CD14-positive monocyte (primary cell): Measurements from ENCODE around the gene KISS1R. TPM values are rescaled to one million over a fixed set of nuclear protein-coding genes. Genes with fewer than 3 reads are reported as not detected.

Source experiments
- DNase-seq, 3 donors: peaks; one replicate each; pipeline ENCODE4 v3.0.0-alpha.2; 2011 to 2022
- H2AFZ ChIP-seq: 2 replicates; pipeline ENCODE4 v1.6.0; 2012; ENCODE audit warnings: mild to moderate bottlenecking, low read depth, low read length, inconsistent platforms; ENCODE audit not compliant: insufficient read depth, poor library complexity, severe bottlenecking
- H3K27ac ChIP-seq, 2 donors: 1 replicate in 1 of 2; 2 replicates in 1 of 2; pipeline ENCODE4 v1.5.1; 2012 to 2013; ENCODE audit warnings: low read length in 2 of 2, control low read depth in 1 of 2, inconsistent platforms in 1 of 2, low read depth in 1 of 2, mild to moderate bottlenecking in 1 of 2
- H3K27me3 ChIP-seq, 2 donors: one replicate each; pipeline versions ENCODE4 v1.6.0 to v1.6.1; 2011 to 2013; ENCODE audit warnings: low read length in 2 of 2; ENCODE audit not compliant: control insufficient read depth in 2 of 2, insufficient read depth in 2 of 2
- H3K36me3 ChIP-seq, 2 donors: replicated peaks in 1 of 2; 1 replicate in 1 of 2; 2 replicates in 1 of 2; pipeline versions ENCODE4 v1.5.1 to v1.6.1; 2012 to 2013; ENCODE audit warnings: low read length in 2 of 2, control low read depth in 1 of 2, inconsistent platforms in 1 of 2, mild to moderate bottlenecking in 1 of 2; ENCODE audit not compliant: insufficient read depth in 2 of 2, control insufficient read depth in 1 of 2
- H3K4me1 ChIP-seq, 2 donors: 1 replicate in 1 of 2; 2 replicates in 1 of 2; pipeline versions ENCODE4 v1.5.1 to v1.6.1; 2012 to 2013; ENCODE audit warnings: low read length in 2 of 2, control low read depth in 1 of 2, inconsistent platforms in 1 of 2, mild to moderate bottlenecking in 1 of 2, moderate library complexity in 1 of 2; ENCODE audit not compliant: insufficient read depth in 2 of 2, control insufficient read depth in 1 of 2
- H3K4me2 ChIP-seq: replicated peaks from 2 replicates; pipeline ENCODE3; 2012; ENCODE audit warnings: low read length, moderate library complexity, mild to moderate bottlenecking; ENCODE audit not compliant: poor library complexity, severe bottlenecking; ENCODE audit errors: extremely low read depth
- H3K4me3 ChIP-seq, 3 experiments: fragments of 200-600 bp in 1 of 3; sonication (generic) in 1 of 3; replicated peaks in 1 of 3; 1 replicate in 2 of 3; 2 replicates in 1 of 3; pipeline ENCODE4 v1.5.1; 2011 to 2013; ENCODE audit warnings: low read length in 3 of 3, mild to moderate bottlenecking in 3 of 3, control low read depth in 2 of 3, low read depth in 2 of 3, inconsistent platforms in 1 of 3, moderate library complexity in 1 of 3
- H3K79me2 ChIP-seq: 2 replicates; pipeline ENCODE4 v1.6.0; 2012; ENCODE audit warnings: mild to moderate bottlenecking, control low read depth, inconsistent platforms, low read length, moderate library complexity; ENCODE audit not compliant: insufficient read depth
- H3K9ac ChIP-seq: 2 replicates; pipeline ENCODE4 v1.6.0; 2017; ENCODE audit warnings: low read length, mild to moderate bottlenecking; ENCODE audit not compliant: insufficient read depth, poor library complexity, severe bottlenecking
- H3K9me3 ChIP-seq, 2 donors: replicated peaks in 1 of 2; 1 replicate in 1 of 2; 2 replicates in 1 of 2; pipeline versions ENCODE4 v1.5.1 to v1.6.1; 2012 to 2013; ENCODE audit warnings: low read length in 2 of 2, control low read depth in 1 of 2; ENCODE audit not compliant: control insufficient read depth in 1 of 2, insufficient read depth in 1 of 2
- H4K20me1 ChIP-seq: 2 replicates; pipeline ENCODE4 v1.6.0; 2012; ENCODE audit warnings: mild to moderate bottlenecking, low read length, control low read depth, moderate library complexity; ENCODE audit not compliant: insufficient read depth
- H3K27ac Mint-ChIP-seq, 7 donors: one replicate each; pipeline ENCODE4 v1.8.0; 2020; ENCODE audit warnings: mild to moderate bottlenecking in 7 of 7, mixed read lengths in 7 of 7, moderate library complexity in 6 of 7, inconsistent platforms in 2 of 7
- H3K27me3 Mint-ChIP-seq, 3 donors: one replicate each; pipeline ENCODE4 v1.8.0; 2021 to 2022; ENCODE audit warnings: low read depth in 3 of 3, mild to moderate bottlenecking in 3 of 3, mixed read lengths in 3 of 3, moderate library complexity in 3 of 3, inconsistent platforms in 1 of 3
- H3K36me3 Mint-ChIP-seq, 2 donors: one replicate each; pipeline ENCODE4 v1.8.0; 2020; ENCODE audit warnings: mixed read lengths in 2 of 2, inconsistent platforms in 1 of 2, mild to moderate bottlenecking in 1 of 2
- H3K4me1 Mint-ChIP-seq: one replicate; pipeline ENCODE4 v1.8.0; 2020; ENCODE audit warnings: mild to moderate bottlenecking, mixed read lengths
- H3K4me3 Mint-ChIP-seq, 2 donors: one replicate each; pipeline ENCODE4 v1.8.0; 2020; ENCODE audit warnings: mild to moderate bottlenecking in 2 of 2, mixed read lengths in 2 of 2, moderate library complexity in 1 of 2
- H3K9me3 Mint-ChIP-seq, 7 donors: one replicate each; pipeline ENCODE4 v1.8.0; 2020 to 2022; ENCODE audit warnings: mixed read lengths in 7 of 7, mild to moderate bottlenecking in 6 of 7, moderate library complexity in 6 of 7, inconsistent platforms in 2 of 7
- WGBS: methylation state at CpG from one replicate; pipeline ENCODE4 v1.1.5; 2013; ENCODE audit warnings: missing lambda C conversion rate; ENCODE audit not compliant: insufficient coverage; 5-methylcytosine and 5-hydroxymethylcytosine counted together
- intact Hi-C, 2 donors: fragments of 100-400 bp; cut with micrococcal nuclease; formaldehyde crosslinking; loops; one replicate each; pipeline versions ENCODE4 v1.15.0 to v1.15.1; 2023
- polyA plus RNA-seq, 3 donors: library from polyadenylated mRNA; depleted of rRNA in 1 of 3; unstranded in 2 of 3; stranded (reverse) in 1 of 3; fragments of 300-500 nt in 2 of 3; fragments of >200 nt in 1 of 3; fragmentation: Illumina TruSeq in 2 of 3; gene quantifications; 1 replicate in 2 of 3; 2 replicates in 1 of 3; pipeline ENCODE4 v1.2.3, GENCODE V29; 2012 to 2021
- TF ChIP-seq, protein P1 (sequence below): fragments of 200-600 bp; IDR thresholded peaks from one replicate; pipeline ENCODE4 v1.8.0; 2022; ENCODE audit warnings: antibody characterized with exemption, mild to moderate bottlenecking

KISS1R gene
- polyA plus RNA-seq, 3 donors: not detected

DNA sequence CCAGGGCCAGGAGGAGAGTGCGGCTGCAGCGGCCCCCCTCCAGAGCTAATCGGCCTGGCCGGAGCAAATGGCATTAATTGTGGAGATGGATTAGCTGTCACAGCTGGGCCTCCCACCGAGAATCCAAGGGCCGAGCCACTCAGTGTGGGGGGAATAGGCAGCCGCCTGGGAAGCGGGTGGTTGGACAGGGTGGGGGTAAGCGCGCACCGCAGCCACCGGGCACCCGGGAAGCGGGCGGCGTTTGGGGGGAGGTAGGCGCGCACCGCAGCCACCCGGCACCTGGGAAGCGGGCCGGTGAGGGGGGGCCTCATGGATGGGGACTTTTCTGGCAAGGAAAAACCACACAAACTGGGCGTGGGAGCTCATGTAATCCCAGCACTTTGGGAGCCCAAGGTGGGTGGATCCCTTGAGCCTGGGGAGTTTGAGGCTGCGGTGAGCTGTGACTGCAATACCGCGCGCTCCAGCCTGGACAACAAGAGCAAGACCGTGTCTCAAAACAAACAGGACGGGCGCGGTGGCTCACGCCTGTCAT is 13.8 kb upstream of the KISS1R start:
- no peaks in the 10 kb centered on the region for H3K9me3 ChIP-seq
- TF ChIP-seq, protein P1, sequence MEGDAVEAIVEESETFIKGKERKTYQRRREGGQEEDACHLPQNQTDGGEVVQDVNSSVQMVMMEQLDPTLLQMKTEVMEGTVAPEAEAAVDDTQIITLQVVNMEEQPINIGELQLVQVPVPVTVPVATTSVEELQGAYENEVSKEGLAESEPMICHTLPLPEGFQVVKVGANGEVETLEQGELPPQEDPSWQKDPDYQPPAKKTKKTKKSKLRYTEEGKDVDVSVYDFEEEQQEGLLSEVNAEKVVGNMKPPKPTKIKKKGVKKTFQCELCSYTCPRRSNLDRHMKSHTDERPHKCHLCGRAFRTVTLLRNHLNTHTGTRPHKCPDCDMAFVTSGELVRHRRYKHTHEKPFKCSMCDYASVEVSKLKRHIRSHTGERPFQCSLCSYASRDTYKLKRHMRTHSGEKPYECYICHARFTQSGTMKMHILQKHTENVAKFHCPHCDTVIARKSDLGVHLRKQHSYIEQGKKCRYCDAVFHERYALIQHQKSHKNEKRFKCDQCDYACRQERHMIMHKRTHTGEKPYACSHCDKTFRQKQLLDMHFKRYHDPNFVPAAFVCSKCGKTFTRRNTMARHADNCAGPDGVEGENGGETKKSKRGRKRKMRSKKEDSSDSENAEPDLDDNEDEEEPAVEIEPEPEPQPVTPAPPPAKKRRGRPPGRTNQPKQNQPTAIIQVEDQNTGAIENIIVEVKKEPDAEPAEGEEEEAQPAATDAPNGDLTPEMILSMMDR: no peak
- intact Hi-C loops: no loop called here
- H3K36me3 ChIP-seq: peaks cover 24 to 32% of the 10 kb centered on the region in 2 donors
- no peak overlapping the region for H3K27ac ChIP-seq
- WGBS: 92% methylated on average over 21 of the region's 32 CpGs
- H3K4me2 ChIP-seq: no peak overlapping the region
- H2AFZ ChIP-seq: no peak overlapping the region
- Mint-ChIP-seq H3K9me3 (no peaks in the 10 kb centered on the region), H3K27ac (peak overlapping the region in 1 of 7 donors; percentile 60), H3K4me3 (no peak overlapping the region), H3K4me1 (peaks cover 21% of the 10 kb centered on the region), H3K27me3 (peaks cover 0 to 2% (median 0%) of the 10 kb centered on the region in 3 donors), H3K36me3 (peaks cover 28 to 65% of the 10 kb centered on the region in 2 donors)
- H3K79me2 ChIP-seq: peaks cover 46% of the 10 kb centered on the region
- no peak overlapping the region for H3K4me3 ChIP-seq
- H4K20me1 ChIP-seq: peaks cover 88% of the 10 kb centered on the region
- H3K9ac ChIP-seq: no peak overlapping the region
- H3K27me3 ChIP-seq: no peaks in the 10 kb centered on the region
- DNase-seq: no peak
- peaks cover 16 to 17% of the 10 kb centered on the region in 2 donors for H3K4me1 ChIP-seq

DNA sequence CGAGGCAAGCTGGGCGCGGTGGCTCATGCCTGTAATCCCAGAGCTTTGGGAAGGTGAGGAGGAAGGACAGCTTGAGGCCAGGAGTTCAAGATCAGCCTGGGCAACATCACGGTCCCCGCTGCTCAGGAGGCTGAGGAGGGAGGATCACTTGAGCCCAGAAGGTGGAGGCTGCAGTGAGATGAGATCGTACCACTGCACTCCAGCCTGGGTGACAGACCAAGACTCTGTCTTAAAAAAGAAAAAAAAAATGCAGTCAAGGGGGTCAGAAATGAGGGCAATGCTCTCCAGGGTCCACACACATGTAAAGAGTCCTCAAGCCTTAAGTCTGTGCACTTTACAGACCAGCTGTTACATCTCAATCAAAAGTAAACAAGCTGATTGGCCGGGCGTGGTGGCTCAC is 12.6 kb upstream of the KISS1R start:
- H3K4me3 Mint-ChIP-seq: no peak overlapping the region

More for the DNA sequence above, 12.6 kb upstream of the KISS1R start:
- no peaks in the 10 kb centered on the region for H3K27me3 ChIP-seq
- H3K79me2 ChIP-seq: peaks cover 58% of the 10 kb centered on the region
- 100% methylated on average over 6 of the region's 8 CpGs for WGBS
- Mint-ChIP-seq H3K36me3 (peaks cover 20 to 58% of the 10 kb centered on the region in 2 donors), H3K27ac (peak overlapping the region in 2 of 7 donors; percentile 29 to 63), H3K27me3 (peaks cover 0 to 2% (median 0%) of the 10 kb centered on the region in 3 donors), H3K9me3 (no peaks in the 10 kb centered on the region), H3K4me1 (peaks cover 33% of the 10 kb centered on the region)
- no peak overlapping the region for H3K27ac ChIP-seq
- H3K36me3 ChIP-seq: peaks cover 12 to 20% of the 10 kb centered on the region in 2 donors
- peaks cover 75% of the 10 kb centered on the region for H4K20me1 ChIP-seq
- H3K4me2 ChIP-seq: no peak overlapping the region
- intact Hi-C loops: no loop called here
- no peak overlapping the region for H3K9ac ChIP-seq
- DNase-seq: no peak
- H3K4me1 ChIP-seq: peaks cover 28 to 30% of the 10 kb centered on the region in 2 donors
- H3K4me3 ChIP-seq: no peak overlapping the region
- no peaks in the 10 kb centered on the region for H3K9me3 ChIP-seq
- no peak overlapping the region for H2AFZ ChIP-seq
- TF ChIP-seq, protein P1: no peak
